SU-DHL-6 (cell line): ENCODE measurements around the gene PRPF38A.
A peak's percentile ranks its signal among the peaks of the same experiment; 100 is the strongest.

ENCODE experiments used
- H2AFZ ChIP-seq: fragments of 200-600 bp; sonication (generic); 2 replicates; pipeline ENCODE4 v1.6.1; 2014; ENCODE audit warnings: low read depth, mild to moderate bottlenecking, moderate library complexity, mixed read lengths, antibody characterized with exemption, low read length; ENCODE audit not compliant: severe bottlenecking
- H3F3A ChIP-seq: fragments of 200-600 bp; shearing (Covaris generic); 2 replicates; pipeline ENCODE4 v1.6.0; 2016; ENCODE audit warnings: antibody characterized with exemption, mild to moderate bottlenecking; ENCODE audit not compliant: insufficient read depth
- H3K27ac ChIP-seq: fragments of 200-600 bp; sonication (generic); 2 replicates; pipeline ENCODE4 v1.5.1; 2016; ENCODE audit warnings: low read depth, mild to moderate bottlenecking, low read length, moderate library complexity, mixed read lengths
- H3K27me3 ChIP-seq: fragments of 200-600 bp; sonication (generic), shearing (Covaris generic); 2 replicates; pipeline ENCODE4 v1.6.0; 2014; ENCODE audit warnings: mild to moderate bottlenecking, low read length
- H3K36me3 ChIP-seq: fragments of 200-600 bp; sonication (generic); 2 replicates; pipeline ENCODE4 v1.6.1; 2014; ENCODE audit warnings: mild to moderate bottlenecking, low read length, mixed read lengths
- H3K4me2 ChIP-seq: fragments of 300-600, 200-600 bp; shearing (Covaris generic), sonication (generic); 2 replicates; pipeline ENCODE4 v1.6.0; 2014; ENCODE audit warnings: low read length, low read depth, mild to moderate bottlenecking; ENCODE audit not compliant: poor library complexity, severe bottlenecking
- H3K4me3 ChIP-seq: fragments of 200-600 bp; sonication (generic); 2 replicates; pipeline ENCODE4 v1.5.1; 2014; ENCODE audit warnings: antibody characterized with exemption, low read length, mild to moderate bottlenecking, mixed read lengths; ENCODE audit not compliant: insufficient read depth, poor library complexity, severe bottlenecking
- H3K79me2 ChIP-seq: fragments of 200-600 bp; sonication (generic); 2 replicates; pipeline ENCODE4 v1.6.1; 2014; ENCODE audit warnings: mild to moderate bottlenecking, low read length, moderate library complexity; ENCODE audit not compliant: insufficient read depth
- H3K9ac ChIP-seq: fragments of 200-600 bp; sonication (generic); 2 replicates; pipeline ENCODE4 v1.7.0; 2014; ENCODE audit warnings: mild to moderate bottlenecking, low read length
- H3K9me2 ChIP-seq: fragments of 200-600 bp; sonication (generic); replicated peaks from 2 replicates; pipeline ENCODE4 v1.6.1; 2014; ENCODE audit warnings: low read length; ENCODE audit not compliant: insufficient read depth
- H3K9me3 ChIP-seq: fragments of 200-600 bp; sonication (generic); 2 replicates; pipeline ENCODE4 v1.6.1; 2014; ENCODE audit warnings: low read length, mixed read lengths; ENCODE audit not compliant: insufficient read depth
- H4K20me1 ChIP-seq: fragments of 200-600 bp; sonication (generic); 2 replicates; pipeline ENCODE4 v1.6.1; 2014; ENCODE audit warnings: low read depth, mild to moderate bottlenecking, antibody characterized with exemption, low read length, moderate library complexity, mixed read lengths
- EZH2phosphoT487 ChIP-seq: fragments of 200-600 bp; sonication (generic), shearing (Covaris generic); conservative IDR thresholded peaks from 2 replicates; pipeline ENCODE4 v1.6.1; 2018; ENCODE audit warnings: mild to moderate bottlenecking, antibody characterized with exemption, low read length, moderate library complexity, mixed read lengths
- TF ChIP-seq, protein P1 (sequence below): fragments of 200-600 bp; sonication (generic); IDR thresholded peaks from one replicate; pipeline ENCODE4 v1.5.1; 2017; ENCODE audit warnings: antibody characterized with exemption, mild to moderate bottlenecking, low read length, moderate library complexity; ENCODE audit not compliant: insufficient read depth, poor library complexity, severe bottlenecking

The PRPF38A gene

DNA sequence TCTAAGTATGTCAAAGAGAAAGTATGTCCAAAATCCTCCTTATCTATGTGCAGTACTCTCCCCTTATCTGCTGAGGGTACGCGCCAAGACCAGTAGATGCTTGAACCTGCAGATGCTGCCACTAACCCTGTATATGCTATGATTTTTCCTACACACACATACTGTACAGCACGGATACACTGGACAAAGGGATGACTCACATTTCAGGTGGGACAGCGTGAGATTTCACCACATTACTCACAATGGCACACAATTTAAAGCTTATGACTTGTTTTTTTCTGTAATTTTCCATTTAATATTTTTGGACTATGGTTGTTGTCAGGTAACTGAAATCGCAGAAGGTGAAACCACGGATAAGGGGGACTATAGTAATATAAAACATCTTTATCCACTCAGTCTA lies 4.3 kb upstream of the PRPF38A start:
- Histone ChIP-seq H4K20me1 (0 out of 2 replicates have a peak, but pooled peaks cover under 1% of the 10 kb centered on the region), H3K79me2 (peaks cover 49% of the 10 kb centered on the region), H3K4me2 (no peak overlapping the region)

DNA sequence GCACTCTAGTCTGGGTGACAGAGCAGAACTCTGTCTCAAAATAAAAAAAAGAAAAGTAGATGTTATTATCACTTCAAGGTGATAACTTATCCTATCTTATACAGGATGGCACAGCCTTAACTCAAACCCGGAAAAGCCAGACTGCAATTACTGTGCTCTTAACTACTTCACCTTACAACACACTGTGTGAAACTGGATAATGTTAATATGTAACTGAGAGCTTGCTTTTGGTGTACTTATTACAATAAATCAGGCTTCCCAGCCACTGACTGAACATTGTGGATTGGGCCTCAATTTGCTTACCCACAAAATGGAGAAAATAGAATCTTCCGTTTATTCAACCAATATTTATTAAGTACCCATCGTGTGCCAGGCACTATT lies 1.6 kb upstream of the PRPF38A start:
- no peak for TF ChIP-seq EZH2phosphoT487
- TF ChIP-seq, protein P1, sequence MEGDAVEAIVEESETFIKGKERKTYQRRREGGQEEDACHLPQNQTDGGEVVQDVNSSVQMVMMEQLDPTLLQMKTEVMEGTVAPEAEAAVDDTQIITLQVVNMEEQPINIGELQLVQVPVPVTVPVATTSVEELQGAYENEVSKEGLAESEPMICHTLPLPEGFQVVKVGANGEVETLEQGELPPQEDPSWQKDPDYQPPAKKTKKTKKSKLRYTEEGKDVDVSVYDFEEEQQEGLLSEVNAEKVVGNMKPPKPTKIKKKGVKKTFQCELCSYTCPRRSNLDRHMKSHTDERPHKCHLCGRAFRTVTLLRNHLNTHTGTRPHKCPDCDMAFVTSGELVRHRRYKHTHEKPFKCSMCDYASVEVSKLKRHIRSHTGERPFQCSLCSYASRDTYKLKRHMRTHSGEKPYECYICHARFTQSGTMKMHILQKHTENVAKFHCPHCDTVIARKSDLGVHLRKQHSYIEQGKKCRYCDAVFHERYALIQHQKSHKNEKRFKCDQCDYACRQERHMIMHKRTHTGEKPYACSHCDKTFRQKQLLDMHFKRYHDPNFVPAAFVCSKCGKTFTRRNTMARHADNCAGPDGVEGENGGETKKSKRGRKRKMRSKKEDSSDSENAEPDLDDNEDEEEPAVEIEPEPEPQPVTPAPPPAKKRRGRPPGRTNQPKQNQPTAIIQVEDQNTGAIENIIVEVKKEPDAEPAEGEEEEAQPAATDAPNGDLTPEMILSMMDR: no peak
- Histone ChIP-seq H3K79me2 (peaks cover 70% of the 10 kb centered on the region), H3K9ac (peak overlapping the region; percentile 85), H2AFZ (no peak overlapping the region), H3K27me3 (no peaks in the 10 kb centered on the region), H4K20me1 (no peaks in the 10 kb centered on the region), H3K27ac (peak overlapping the region; percentile 78), H3K36me3 (peaks cover 26% of the 10 kb centered on the region), H3K4me3 (peak overlapping the region; percentile 89), H3K9me2 (no peaks in the 10 kb centered on the region), H3K9me3 (no peaks in the 10 kb centered on the region), H3K4me2 (peak overlapping the region; percentile 84), H3F3A (peaks cover 9% of the 10 kb centered on the region; the same call in 1 of the 2 replicates)

More for the DNA sequence above, 4.3 kb upstream of the PRPF38A start:
- Histone ChIP-seq H2AFZ (no peak overlapping the region), H3K9ac (no peak overlapping the region), H3K9me3 (no peaks in the 10 kb centered on the region), H3K27me3 (no peaks in the 10 kb centered on the region), H3K9me2 (no peaks in the 10 kb centered on the region), H3F3A (peaks cover 5% of the 10 kb centered on the region; the same call in 1 of the 2 replicates), H3K4me3 (no peak overlapping the region), H3K36me3 (peaks cover 28% of the 10 kb centered on the region), H3K27ac (no peak overlapping the region)
- no peak for TF ChIP-seq EZH2phosphoT487
- TF ChIP-seq, protein P1: no peak

DNA sequence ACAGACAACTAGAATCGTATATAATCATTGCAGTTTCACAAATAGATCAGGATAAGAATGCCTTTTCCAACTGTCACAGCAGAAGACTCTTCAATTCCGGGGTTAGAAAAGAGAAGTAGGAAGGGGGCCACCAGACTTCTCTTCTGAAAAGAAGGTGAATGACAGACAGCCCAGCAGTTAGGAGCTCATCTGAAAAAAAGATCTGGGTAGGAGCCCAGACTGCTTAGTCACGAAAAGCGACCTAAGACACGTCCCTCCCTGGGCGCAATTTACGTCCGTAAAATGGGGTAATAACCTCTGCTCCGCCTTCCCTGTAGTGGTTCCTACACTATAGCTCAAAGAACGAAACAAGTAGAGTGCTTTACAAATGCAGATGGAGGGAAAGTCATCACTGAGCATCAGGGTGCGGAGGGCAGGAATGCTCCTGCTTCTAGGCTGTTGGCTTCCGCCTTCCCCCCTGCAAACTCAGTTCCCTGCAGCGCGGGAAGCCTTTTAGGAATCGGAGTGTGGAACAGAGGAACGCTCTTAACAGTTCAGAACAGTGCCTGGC lies 761 bp upstream of the PRPF38A start:
- H3K27me3 ChIP-seq: no peaks in the 10 kb centered on the region
- H3K4me2 ChIP-seq: peak overlapping the region; percentile 84
- peaks cover 70% of the 10 kb centered on the region for H3K79me2 ChIP-seq

More for the DNA sequence above, 761 bp upstream of the PRPF38A start:
- H3K4me3 ChIP-seq: peak overlapping the region; percentile 89
- peak overlapping the region; percentile 85 for H3K9ac ChIP-seq
- peaks cover 31% of the 10 kb centered on the region for H3K36me3 ChIP-seq
- H2AFZ ChIP-seq: peak overlapping the region; percentile 72
- H3K9me3 ChIP-seq: no peaks in the 10 kb centered on the region
- no peak for TF ChIP-seq EZH2phosphoT487
- TF ChIP-seq, protein P1: no peak
- H3K9me2 ChIP-seq: no peaks in the 10 kb centered on the region
- H4K20me1 ChIP-seq: no peaks in the 10 kb centered on the region
- H3K27ac ChIP-seq: peak overlapping the region; percentile 78
- H3F3A ChIP-seq: peaks cover 9% of the 10 kb centered on the region; the same call in 1 of the 2 replicates
